GM12874 (cell line): ENCODE measurements around the gene ZBTB45.

ENCODE experiments used
- CTCF ChIP-seq: IDR thresholded peaks from 2 replicates; pipeline ENCODE4 v1.5.1; 2011; ENCODE audit warnings: low read depth, mild to moderate bottlenecking, control low read depth, low read length, moderate library complexity; ENCODE audit not compliant: insufficient read depth

The ZBTB45 gene

DNA sequence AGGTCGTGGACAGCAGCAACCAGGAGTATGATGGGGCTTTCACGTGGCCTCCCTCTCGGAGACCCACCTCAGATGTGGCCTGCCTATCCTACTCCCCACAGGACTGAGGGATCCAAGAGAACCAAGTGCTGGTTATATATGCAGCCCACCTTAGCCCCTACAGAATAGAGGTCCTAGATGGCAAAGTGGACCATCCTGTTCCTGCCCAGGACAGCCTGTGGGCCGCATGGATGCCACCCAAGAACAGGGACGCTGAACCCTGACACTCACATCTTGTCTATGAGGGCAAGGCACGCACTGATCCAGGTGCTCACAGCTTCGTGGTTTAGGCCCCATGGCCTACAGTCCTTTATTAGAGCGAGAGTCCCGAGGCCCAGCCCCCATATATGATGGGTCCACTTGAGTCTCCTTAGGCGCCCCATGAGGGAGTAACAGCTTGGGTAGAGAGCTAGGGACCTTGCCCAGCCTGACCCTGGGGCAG is 6.4 kb downstream of the ZBTB45 start:
- no peak for TF ChIP-seq CTCF

DNA sequence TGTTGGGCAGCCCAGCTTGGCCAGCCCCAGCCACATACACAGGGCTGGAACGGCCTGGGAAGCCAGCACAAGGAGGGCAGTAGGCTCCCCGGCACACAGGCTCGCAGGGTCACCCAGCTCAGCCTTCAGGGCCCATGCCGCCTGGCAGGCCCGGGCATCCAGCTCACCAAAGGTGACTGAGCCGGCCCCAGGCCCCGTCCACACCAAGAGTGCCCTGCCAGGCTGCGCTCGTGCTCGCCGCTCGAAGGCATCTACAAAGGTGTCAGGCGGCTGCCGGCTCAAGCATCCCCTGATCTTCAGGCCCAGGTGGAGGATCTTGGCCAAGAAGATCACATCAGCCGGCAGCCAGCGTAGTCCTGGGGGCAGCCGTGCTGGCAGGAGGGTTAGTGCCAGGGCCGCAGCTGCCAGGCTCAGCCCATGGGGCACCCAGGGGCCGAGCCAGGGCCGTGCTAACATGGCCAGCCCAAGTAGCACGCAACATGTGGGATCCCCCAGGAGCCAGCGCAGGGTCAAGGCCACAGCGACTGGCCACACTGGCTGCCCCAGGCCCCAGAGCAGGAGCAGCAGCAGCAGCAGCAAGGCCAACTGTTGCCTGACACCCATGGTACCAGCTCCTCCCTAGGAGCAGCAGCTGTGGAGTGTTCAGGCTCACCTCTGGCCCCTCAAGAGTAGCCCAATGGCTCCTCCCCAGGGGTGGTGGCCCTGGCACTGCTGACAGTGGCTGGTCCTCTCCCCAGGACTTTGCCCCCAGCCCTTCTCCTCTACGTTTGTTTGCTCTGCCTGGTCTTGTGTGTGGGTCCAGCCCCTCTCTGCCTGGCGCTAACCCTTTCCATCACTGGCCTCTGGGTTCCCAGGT is 8.0 kb downstream of the ZBTB45 start, which contains the start of gene SLC27A5:
Gene SLC27A5, minus strand, starts transcription at position 640 of the 856 bp plus-strand sequence. Its CDS starts 37 bp downstream, at position 603.
- TF ChIP-seq CTCF: no peak

GRCh38 chr19:58510084-58510862 is 9.3 kb downstream of the ZBTB45 start:
- TF ChIP-seq CTCF: no peak

- TF ChIP-seq CTCF: no peak
Observed at GRCh38 chr19:58509731-58510083, 9.9 kb downstream of the ZBTB45 start.

DNA sequence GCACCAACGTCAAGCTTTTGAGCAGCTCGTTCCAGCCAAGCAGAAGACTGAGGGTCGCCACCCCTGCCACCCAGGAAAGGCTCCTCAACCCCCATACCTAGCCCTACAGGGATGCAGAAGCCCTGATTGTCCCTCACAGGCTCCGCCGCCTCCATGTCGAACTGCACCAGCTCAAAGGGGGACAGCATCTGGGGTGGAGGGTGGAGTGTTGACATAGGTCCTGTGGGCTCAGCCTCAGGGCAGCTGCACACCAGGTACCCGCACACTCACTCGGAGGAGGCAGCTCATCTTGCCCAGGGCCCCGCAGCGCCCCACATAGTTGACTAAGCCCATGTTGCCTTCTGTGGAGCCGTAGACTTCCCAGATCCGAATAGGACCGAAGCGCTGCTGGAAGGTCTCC is 19.4 kb downstream of the ZBTB45 start:
- TF ChIP-seq CTCF: no peak

DNA sequence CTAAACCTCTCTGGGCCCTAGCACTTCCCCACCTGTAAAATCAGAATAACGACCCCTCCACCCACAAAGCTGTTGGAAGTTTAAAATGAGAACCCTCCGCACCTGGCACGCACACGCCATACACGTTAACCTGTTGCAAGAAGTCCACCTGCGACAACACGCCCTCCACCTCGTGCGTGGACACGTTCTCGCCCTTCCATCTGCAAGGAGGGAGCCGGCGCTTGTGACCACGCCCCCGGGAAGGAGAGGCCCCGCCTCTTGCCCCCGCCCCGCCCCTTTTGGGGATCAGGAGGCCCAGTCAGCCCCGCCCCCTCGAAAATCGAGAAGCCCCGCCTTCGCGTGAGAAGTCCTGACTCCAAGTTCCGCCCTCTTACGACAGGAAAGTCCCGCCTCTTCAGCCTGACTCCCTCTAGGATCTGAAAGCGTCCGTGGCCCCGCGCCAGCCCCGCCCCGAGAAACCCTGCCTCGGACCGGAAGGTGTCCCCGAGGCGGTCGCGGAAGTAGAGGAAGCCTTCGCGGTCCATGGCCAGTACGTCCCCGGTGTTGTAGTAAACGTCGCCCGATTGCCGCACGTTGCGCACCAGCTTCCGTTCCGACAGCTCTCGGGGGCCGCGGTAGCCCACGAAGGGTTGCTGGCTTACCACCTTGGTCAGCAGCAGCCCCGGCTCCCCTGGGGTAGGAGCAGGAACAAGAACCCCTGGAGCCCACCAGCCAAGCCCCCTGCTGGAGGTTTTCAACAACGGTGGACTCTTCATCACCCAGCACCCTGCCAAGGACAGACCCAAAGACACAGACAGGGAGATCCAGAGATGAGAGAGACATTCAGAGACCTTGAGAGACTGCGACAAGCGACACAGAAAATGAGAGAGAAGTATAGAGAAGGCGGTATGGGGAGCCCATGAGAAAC is 20.3 kb downstream of the ZBTB45 start:
- peak; percentile 29; the same call in 1 of the 2 replicates for TF ChIP-seq CTCF
